Testis (tissue), 2 donors: ENCODE measurements around the gene ERG28.

Source experiments
- POLR2A ChIP-seq: fragments of 450-650 bp; IDR thresholded peaks from one replicate; pipeline ENCODE4 v1.6.1; 2017; ENCODE audit warnings: antibody characterized with exemption, mild to moderate bottlenecking, moderate library complexity
- TF ChIP-seq, protein P1 (sequence below), 3 experiments: fragments of 450-650 bp in 2 of 3; fragments of 200-600 bp in 1 of 3; sonication (generic) in 1 of 3; IDR thresholded peaks; one replicate each; pipeline ENCODE4 v1.5.1; 2016 to 2019; ENCODE audit warnings: antibody characterized with exemption in 3 of 3, mild to moderate bottlenecking in 2 of 3, moderate library complexity in 1 of 3

- TF ChIP-seq POLR2A = no peak
- TF ChIP-seq, protein P1, sequence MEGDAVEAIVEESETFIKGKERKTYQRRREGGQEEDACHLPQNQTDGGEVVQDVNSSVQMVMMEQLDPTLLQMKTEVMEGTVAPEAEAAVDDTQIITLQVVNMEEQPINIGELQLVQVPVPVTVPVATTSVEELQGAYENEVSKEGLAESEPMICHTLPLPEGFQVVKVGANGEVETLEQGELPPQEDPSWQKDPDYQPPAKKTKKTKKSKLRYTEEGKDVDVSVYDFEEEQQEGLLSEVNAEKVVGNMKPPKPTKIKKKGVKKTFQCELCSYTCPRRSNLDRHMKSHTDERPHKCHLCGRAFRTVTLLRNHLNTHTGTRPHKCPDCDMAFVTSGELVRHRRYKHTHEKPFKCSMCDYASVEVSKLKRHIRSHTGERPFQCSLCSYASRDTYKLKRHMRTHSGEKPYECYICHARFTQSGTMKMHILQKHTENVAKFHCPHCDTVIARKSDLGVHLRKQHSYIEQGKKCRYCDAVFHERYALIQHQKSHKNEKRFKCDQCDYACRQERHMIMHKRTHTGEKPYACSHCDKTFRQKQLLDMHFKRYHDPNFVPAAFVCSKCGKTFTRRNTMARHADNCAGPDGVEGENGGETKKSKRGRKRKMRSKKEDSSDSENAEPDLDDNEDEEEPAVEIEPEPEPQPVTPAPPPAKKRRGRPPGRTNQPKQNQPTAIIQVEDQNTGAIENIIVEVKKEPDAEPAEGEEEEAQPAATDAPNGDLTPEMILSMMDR (IDR thresholded peaks at IDR 0.05) = no peak
Measured at GRCh38 chr14:75675265-75675960, 14.7 kb upstream of the ERG28 start.
